ENCODE results near the gene TSPAN9. TPM values are rescaled to one million over a fixed set of nuclear protein-coding genes. Genes with fewer than 3 reads are reported as not detected.

The TSPAN9 gene
- total RNA-seq, 1 experiment from 2014 or later, result 35.5 TPM

- ChIA-PET CTCF (no interaction called here), POLR2A (ENCODE audit: low non-redundant PET) (no interaction called here)
- H3K36me3 ChIP-seq (ENCODE audit: insufficient read depth, low read length, poor library complexity, severe bottlenecking), result no peaks in the 10 kb centered on the region
- intact Hi-C loops (cut with micrococcal nuclease; ENCODE audit: unreplicated experiment), result no loop called here
- no peak overlapping the region for H3K27ac ChIP-seq (ENCODE audit: low read depth, low read length, poor library complexity, severe bottlenecking)
- H3K9me3 ChIP-seq (ENCODE audit: low read depth, low read length, poor library complexity, severe bottlenecking), result no peaks in the 10 kb centered on the region
- H3K27me3 ChIP-seq (replicated peaks; ENCODE audit: insufficient read depth, low read depth, low read length, poor library complexity), result no peaks in the 10 kb centered on the region
- DNase-seq (ENCODE audit: low spot score), result no peak
- TF ChIP-seq EZH2 (IDR thresholded peaks at IDR 0.05; ENCODE audit: borderline replicate concordance, low read depth, low read length, poor library complexity, severe bottlenecking) (no peak), CTCF (conservative IDR thresholded peaks at IDR 0.05; ENCODE audit: low read depth, low read length) (no peak)
- no TSS peak for BruUV-seq (replicated peaks)
- no peak overlapping the region for H3K4me3 ChIP-seq (ENCODE audit: low read depth, low read length, poor library complexity, severe bottlenecking)
- peaks cover 25% of the 10 kb centered on the region for H3K4me1 ChIP-seq (ENCODE audit: insufficient read depth, low read length, poor library complexity, severe bottlenecking)
These were observed 3.9 kb downstream of the TSPAN9 start for GRCh38 chr12:3081091-3081490.

GRCh38 chr12:3081886-3082285 is 4.7 kb downstream of the TSPAN9 start:
- no peaks in the 10 kb centered on the region for H3K36me3 ChIP-seq (ENCODE audit: insufficient read depth, low read length, poor library complexity, severe bottlenecking)
- TF ChIP-seq EZH2 (IDR thresholded peaks at IDR 0.05; ENCODE audit: borderline replicate concordance, low read depth, low read length, poor library complexity, severe bottlenecking) (no peak), CTCF (conservative IDR thresholded peaks at IDR 0.05; ENCODE audit: low read depth, low read length) (no peak)
- H3K4me1 ChIP-seq (ENCODE audit: insufficient read depth, low read length, poor library complexity, severe bottlenecking), result peaks cover 21% of the 10 kb centered on the region
- no peak overlapping the region for H3K27ac ChIP-seq (ENCODE audit: low read depth, low read length, poor library complexity, severe bottlenecking)
- DNase-seq (ENCODE audit: low spot score), result no peak
- H3K9me3 ChIP-seq (ENCODE audit: low read depth, low read length, poor library complexity, severe bottlenecking), result no peaks in the 10 kb centered on the region
- CTCF ChIA-PET, result no interaction called here
- POLR2A ChIA-PET (ENCODE audit: low non-redundant PET), result interaction anchor here (1.1 kb wide), 1 partner anchor 48 kb away, joined by 3 read pairs; no protein-coding TSS in a partner anchor
- H3K27me3 ChIP-seq (replicated peaks; ENCODE audit: insufficient read depth, low read depth, low read length, poor library complexity), result no peaks in the 10 kb centered on the region
- H3K4me3 ChIP-seq (ENCODE audit: low read depth, low read length, poor library complexity, severe bottlenecking), result no peak overlapping the region
- no TSS peak for BruUV-seq (replicated peaks)
- intact Hi-C loops (cut with micrococcal nuclease; ENCODE audit: unreplicated experiment), result no loop called here

GRCh38 chr12:3083241-3083920 is 6.2 kb downstream of the TSPAN9 start:
- intact Hi-C loops (cut with micrococcal nuclease; ENCODE audit: unreplicated experiment), result no loop called here
- POLR2A ChIA-PET (ENCODE audit: low non-redundant PET), result interaction anchor here (1.1 kb wide), 1 partner anchor 50 kb away, joined by 3 read pairs; no protein-coding TSS in a partner anchor
- Histone ChIP-seq H3K4me1 (ENCODE audit: insufficient read depth, low read length, poor library complexity, severe bottlenecking) (peaks cover 17% of the 10 kb centered on the region), H3K27ac (ENCODE audit: low read depth, low read length, poor library complexity, severe bottlenecking) (no peak overlapping the region), H3K27me3 (replicated peaks; ENCODE audit: insufficient read depth, low read depth, low read length, poor library complexity) (no peaks in the 10 kb centered on the region), H3K9me3 (ENCODE audit: low read depth, low read length, poor library complexity, severe bottlenecking) (no peaks in the 10 kb centered on the region), H3K4me3 (ENCODE audit: low read depth, low read length, poor library complexity, severe bottlenecking) (no peak overlapping the region), H3K36me3 (ENCODE audit: insufficient read depth, low read length, poor library complexity, severe bottlenecking) (no peaks in the 10 kb centered on the region)
- CTCF ChIA-PET, result no interaction called here
- no peak for DNase-seq (ENCODE audit: low spot score)
- BruUV-seq (replicated peaks), result no TSS peak
- TF ChIP-seq CTCF (conservative IDR thresholded peaks at IDR 0.05; ENCODE audit: low read depth, low read length) (no peak), EZH2 (IDR thresholded peaks at IDR 0.05; ENCODE audit: borderline replicate concordance, low read depth, low read length, poor library complexity, severe bottlenecking) (no peak)
